ENCODE measurements around the gene MTMR2. TPM values are rescaled to one million over a fixed set of nuclear protein-coding genes. Genes with fewer than 3 reads are reported as not detected.

Gene MTMR2
- total RNA-seq, 1 experiment from 2014 or later, result 29.1 TPM

GRCh38 chr11:95831198-95831883 lies 92.6 kb downstream of the MTMR2 start:
- intact Hi-C loops (cut with micrococcal nuclease), result no loop called here
- Histone ChIP-seq H3K4me3 (replicated peaks in 1 of 2; ENCODE audit: low read depth in 1 of 2, low read length in 2 of 2) (no peak overlapping the region), H4K20me1 (ENCODE audit: insufficient read depth) (no peaks in the 10 kb centered on the region), H3K27me3 (ENCODE audit: insufficient read depth, low read length) (no peaks in the 10 kb centered on the region), H3K36me3 (ENCODE audit: control insufficient read depth in 1 of 2, insufficient read depth in 2 of 2, low read length in 2 of 2) (peaks cover 22 to 30% of the 10 kb centered on the region in 2 experiments), H3K4me2 (ENCODE audit: low read length) (no peak overlapping the region), H3K27ac (ENCODE audit: low read depth, low read length) (no peak overlapping the region), H2AFZ (ENCODE audit: low read depth, low read length, poor library complexity, severe bottlenecking) (no peak overlapping the region), H3K9ac (ENCODE audit: low read length) (no peak overlapping the region), H3K9me3 (ENCODE audit: control insufficient read depth in 1 of 2, insufficient read depth in 1 of 2, low read depth in 1 of 2, low read length in 2 of 2) (no peaks in the 10 kb centered on the region), H3K79me2 (ENCODE audit: insufficient read depth, low read length) (no peaks in the 10 kb centered on the region), H3K9me2 (ENCODE audit: insufficient read depth) (no peaks in the 10 kb centered on the region), H3K4me1 (ENCODE audit: control insufficient read depth in 1 of 2, insufficient read depth in 2 of 2, low read length in 2 of 2) (no peaks in the 10 kb centered on the region)
- ChIA-PET POLR2A (no interaction called here), RAD21 (ENCODE audit: low non-redundant PET in 1 of 2, low total read pairs in 2 of 2, uncharacterized antibody in 2 of 2, unreplicated experiment in 2 of 2) (no interaction called here), CTCF (no interaction called here)
- no peak for DNase-seq (ENCODE audit: low read depth, low spot score)
- no TSS peak for BruUV-seq (replicated peaks)
- ATAC-seq, result no peak
- TF ChIP-seq YY1 (IDR thresholded peaks at IDR 0.05; ENCODE audit: extremely low read depth, insufficient replicate concordance, low read depth, low read length) (no peak), SP1 (IDR thresholded peaks at IDR 0.05; ENCODE audit: low read depth) (no peak), POLR2A (IDR thresholded peaks at IDR 0.05; ENCODE audit: borderline replicate concordance, extremely low read depth, insufficient read depth, insufficient read length) (no peak), ATF3 (IDR thresholded peaks at IDR 0.05) (no peak), SRF (IDR thresholded peaks at IDR 0.05; ENCODE audit: low read depth) (no peak), CEBPB (IDR thresholded peaks at IDR 0.05; ENCODE audit: low read depth) (no peak), CTCF (IDR thresholded peaks at IDR 0.05 in 2 of 3, conservative IDR thresholded peaks at IDR 0.05 in 1 of 3; ENCODE audit: borderline replicate concordance in 1 of 3, insufficient read depth in 1 of 3, low read depth in 2 of 3, low read length in 2 of 3) (no peak), ZBTB33 (IDR thresholded peaks at IDR 0.05; ENCODE audit: extremely low read depth, insufficient replicate concordance, low read length) (no peak), ELF1 (IDR thresholded peaks at IDR 0.05; ENCODE audit: borderline replicate concordance, low read depth) (no peak), REST (IDR thresholded peaks at IDR 0.05; ENCODE audit: low read depth) (no peak), EGR1 (IDR thresholded peaks at IDR 0.05; ENCODE audit: low read depth) (no peak)
